GM18858 (cell line): Measurements from ENCODE around the gene MYL4.
"Not testable (repeated sequence)": the region's sequence is repeated elsewhere in the genome, so short reads cannot be mapped to it uniquely, and the experiment has no call there.

Source experiments
- ATAC-seq: cut with Tn5 transposase; IDR thresholded peaks from one replicate; pipeline ENCODE4 v1.9.1; 2021; ENCODE audit not compliant: unreplicated experiment

The MYL4 gene

GRCh38 chr17:47239967-47240651 is 31.0 kb downstream of the MYL4 start:
- no peak for ATAC-seq

GRCh38 chr17:47240806-47241205 is 31.7 kb downstream of the MYL4 start:
- ATAC-seq, result no peak

- no peak for ATAC-seq
Measured at GRCh38 chr17:47242648-47243047, 33.5 kb downstream of the MYL4 start.

DNA sequence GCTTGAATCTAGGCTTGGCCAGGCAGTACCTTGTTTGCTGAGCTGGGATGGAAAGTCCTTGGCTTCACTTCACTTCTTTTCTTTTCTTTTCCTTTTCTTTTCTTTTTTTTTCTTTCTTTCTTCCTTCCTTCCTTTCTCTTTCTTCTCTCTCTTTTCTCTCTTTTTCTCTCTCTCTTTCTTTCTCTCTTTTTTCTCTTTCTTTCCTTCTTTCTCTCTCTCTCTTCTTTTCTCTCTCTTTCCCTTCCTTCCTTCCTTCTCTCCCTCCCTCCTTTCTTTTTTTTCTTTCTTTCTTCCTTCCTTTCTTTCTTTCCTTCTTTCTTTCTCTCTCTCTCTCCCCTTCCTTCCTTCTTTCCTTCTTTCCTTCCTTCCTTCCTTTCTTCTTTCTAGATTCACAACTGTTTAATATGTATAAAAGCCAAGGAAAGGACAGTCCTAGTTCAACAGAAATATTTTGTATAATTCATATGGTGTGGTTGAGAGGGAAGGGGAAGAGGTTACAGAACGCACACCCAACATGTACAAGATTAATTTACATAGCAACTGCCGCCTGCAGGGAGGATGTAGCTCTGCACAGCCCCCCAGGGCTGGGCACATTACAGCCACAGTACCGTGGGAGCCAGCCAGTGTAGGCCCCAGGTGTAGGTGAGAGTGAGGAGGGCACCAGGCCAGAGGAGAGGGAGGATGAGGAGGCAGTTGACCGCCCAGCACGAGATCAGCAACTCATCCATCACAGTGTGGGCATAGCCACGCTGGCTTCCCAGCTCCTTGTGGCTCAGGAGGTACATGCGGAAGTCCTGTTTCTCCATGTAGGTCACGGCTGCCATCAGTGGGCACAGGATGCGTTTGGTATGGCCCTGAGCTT is 34.8 kb downstream of the MYL4 start:
- no peak for ATAC-seq

DNA sequence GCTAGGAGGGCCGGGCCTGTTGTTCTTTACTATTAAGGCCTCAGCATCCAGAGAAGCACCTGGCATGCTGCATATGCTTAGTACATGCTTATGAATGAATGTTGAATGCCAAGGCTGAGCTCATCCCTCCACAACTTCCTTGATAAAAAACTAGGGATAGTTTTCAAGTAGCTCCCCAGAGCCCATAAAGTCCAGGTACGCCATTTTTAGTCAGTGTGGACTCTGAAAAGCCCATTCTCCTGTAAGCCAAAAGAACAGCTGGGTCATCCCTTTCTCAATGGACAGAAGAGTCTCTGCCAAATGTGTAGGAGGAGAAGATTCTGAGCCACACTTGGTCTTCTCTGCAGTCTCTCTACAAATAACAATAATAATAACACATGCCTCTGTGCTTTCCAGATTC is 35.5 kb downstream of the MYL4 start:
- ATAC-seq, result no peak

DNA sequence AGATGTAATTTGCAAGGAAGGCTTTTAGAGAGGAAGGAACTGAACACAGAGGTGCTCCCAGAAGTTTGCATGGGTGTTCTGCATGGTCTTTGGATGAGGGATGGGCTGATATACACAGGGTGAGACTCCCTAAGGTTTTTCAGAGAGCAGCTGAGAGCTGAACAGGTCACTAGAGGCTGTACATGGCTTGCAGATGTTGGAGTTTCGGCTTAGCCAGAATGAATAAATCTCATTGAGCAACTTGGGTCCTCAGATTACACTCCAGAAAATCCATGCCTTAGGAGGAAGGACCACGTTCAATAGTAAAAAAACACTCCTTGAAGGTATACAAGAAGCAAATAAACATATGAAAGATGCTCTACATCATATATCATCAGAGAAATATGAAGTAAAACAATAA is 37.0 kb downstream of the MYL4 start:
- no peak for ATAC-seq

DNA sequence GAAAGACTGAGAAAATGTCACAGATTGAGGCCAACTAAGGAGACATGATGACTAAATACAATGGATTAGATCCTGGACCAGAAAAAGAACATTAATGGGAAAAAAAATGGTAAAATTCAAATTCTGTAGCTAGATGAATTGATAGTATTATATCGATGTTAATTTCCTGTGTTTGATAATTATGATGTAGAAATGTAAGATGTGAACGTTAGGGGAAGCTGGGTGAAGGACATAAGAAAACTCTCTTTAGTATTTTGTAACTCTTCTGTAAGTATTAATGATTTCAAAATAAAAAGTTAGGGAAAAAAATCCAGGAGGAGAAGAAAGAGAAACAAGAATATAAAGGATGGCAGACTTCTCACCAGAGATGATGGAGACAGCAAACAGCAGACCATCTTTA is 41.7 kb downstream of the MYL4 start:
- ATAC-seq, result no peak

DNA sequence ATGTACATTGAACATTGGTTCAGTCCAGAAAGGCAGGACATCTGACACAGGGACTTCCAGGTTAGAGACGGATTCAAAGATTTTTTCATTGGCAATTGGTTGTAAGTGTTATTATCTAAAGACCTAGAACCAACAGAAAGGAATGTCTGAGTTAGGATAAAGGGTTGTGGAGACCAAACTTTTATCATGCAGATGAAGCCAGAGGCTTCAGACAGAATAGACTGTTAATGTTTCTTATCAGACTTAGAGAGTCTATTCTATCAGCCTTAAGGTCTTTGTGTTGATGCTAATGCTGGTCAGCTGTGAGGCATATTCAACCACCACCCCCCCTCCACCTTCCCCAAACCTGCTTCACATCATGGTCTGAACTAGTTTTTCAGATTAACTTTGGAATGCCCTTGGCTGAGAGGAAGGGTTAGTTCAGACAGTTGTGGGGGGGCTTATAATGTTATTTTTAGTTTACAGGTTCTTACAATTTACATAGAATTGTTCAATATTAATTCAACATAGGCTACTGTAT is 42.3 kb downstream of the MYL4 start:
- no peak for ATAC-seq

- ATAC-seq, result no peak
Measured at GRCh38 chr17:47252209-47252608, 43.1 kb downstream of the MYL4 start.

GRCh38 chr17:47252766-47253512 is 43.8 kb downstream of the MYL4 start:
- no peak for ATAC-seq

DNA sequence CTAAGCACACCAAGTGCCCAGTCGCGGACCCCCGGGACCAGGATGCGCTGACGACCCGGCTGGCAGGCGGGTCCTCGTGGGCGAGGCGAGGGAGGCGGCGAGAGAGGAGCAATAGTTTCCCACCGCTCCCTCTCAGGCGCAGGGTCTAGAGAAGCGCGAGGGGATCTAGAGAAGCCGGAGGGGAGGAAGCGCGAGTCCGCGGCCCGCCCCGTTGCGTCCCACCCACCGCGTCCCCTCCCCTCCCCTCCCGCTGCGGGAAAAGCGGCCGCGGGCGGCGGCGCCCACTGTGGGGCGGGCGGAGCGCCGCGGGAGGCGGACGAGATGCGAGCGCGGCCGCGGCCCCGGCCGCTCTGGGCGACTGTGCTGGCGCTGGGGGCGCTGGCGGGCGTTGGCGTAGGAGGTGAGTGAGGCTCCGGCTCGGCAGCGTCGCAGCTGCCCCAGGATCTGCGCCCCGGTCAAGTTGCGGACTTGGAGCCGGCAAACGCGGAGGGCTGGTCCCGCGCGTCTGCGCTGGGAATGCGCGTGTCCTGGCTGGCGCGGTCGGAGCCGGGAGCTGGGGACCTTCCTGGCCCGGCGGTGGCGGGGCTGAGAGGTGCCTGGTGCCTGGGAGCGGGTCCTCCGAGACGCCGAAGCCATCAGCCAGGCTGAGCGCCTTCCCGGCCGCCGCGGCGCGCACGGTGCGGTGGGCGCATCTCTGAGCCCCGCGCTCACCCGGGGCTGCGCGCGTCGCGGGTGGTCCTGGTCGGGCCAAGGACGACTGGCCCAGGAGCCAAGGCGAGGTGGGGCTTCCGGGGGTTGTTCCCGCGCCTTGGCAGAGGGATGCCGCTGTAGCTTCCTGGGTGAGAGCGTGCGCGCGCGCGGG is 44.6 kb downstream of the MYL4 start, which contains the start of gene ITGB3:
ITGB3 (plus strand) TSS at position 287 of the 862 bp plus-strand sequence; CDS start at position 322, 35 bp downstream.
- no peak for ATAC-seq

DNA sequence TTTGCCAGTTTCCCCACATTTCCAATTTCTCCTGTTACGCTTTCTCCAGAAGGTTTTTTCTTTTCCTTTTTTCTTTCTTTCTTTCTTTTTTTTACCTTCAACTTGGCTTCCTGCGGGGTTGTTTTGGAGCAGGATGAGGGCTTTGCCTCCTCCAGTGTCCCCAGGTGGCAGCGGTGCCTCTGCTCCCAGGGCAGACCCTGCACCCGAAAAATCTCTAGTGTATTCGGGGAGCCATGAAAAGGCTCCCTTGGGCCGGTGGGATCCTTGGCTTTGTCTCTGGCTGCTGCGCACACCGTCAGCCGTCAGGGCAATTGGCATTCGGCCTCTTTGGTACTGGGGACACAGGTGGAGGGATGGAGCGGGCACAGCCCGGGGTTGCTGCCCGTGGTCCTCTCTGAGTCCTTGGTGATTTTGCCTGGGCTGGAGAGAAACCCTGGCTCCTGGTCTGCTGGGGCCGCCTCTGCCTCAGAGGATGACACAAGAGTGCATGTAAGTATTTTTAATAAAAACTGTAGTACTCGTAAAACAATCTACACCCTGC is 45.3 kb downstream of the MYL4 start:
- ATAC-seq, result no peak

GRCh38 chr17:47257651-47258339 is 48.6 kb downstream of the MYL4 start:
- ATAC-seq, result no peak

- no peak for ATAC-seq
Measured at GRCh38 chr17:47262586-47262985, 53.4 kb downstream of the MYL4 start.

DNA sequence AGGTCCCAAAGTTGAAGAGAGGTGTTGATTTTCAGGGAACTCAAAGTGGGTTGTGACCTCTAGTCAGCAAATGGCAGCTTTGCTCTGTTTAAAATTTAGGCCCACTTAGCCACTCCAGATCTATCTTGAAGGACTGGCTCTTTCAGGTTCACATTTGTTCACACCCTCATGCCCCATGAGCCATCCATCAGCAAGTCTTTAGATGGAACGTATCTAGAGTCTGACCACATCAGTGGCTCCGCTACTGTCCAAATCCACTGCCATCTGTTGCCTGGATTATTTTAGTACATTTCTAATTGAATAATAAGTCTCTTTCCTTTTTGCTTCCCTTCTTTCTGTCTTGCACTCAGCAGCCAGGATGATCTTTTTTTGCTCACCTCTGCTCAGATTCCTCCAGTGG is 55.0 kb downstream of the MYL4 start:
- no peak for ATAC-seq

GRCh38 chr17:47265983-47266541 is 56.9 kb downstream of the MYL4 start:
- no peak for ATAC-seq

DNA sequence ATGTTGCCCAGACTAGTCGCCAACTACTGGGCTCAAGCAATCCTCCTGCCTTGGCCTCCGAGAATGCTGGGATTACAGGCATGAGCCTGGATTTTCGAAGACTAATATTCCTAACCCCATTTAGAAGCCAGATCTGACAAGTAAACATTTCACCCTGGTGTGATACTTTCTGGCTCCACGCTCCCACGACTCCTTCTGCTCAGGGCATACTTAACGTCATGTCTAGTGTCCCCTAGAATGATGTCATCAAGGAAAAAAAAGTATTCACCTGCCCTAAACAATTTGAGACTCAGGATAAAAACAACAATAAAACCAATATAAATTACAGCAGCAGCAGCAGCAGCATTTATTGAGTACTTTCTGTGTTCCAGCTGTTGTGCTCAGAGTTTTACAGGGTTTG is 57.6 kb downstream of the MYL4 start:
- no peak for ATAC-seq

DNA sequence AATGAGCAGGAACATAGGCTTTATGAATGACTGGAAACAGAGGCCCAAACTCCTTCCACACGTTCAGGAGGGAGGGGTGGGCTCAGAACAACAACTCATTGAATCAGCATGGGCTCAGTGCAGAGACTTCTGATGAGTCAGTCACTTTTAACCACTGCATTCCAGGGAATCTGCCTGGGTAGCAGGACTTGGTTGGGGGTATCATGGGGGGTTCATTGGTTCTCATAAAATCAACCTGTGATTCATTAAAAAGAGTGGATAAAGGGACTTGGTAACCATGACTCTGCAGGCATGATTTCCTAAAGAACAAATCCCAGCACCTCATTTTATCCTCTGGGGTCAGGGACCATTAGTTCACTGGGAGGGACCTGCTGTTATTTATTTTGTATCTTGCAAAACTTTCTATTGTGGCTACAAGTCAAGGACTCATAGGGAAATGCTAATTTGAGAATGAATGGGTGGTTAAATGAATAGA is 58.2 kb downstream of the MYL4 start:
- ATAC-seq, result no peak

DNA sequence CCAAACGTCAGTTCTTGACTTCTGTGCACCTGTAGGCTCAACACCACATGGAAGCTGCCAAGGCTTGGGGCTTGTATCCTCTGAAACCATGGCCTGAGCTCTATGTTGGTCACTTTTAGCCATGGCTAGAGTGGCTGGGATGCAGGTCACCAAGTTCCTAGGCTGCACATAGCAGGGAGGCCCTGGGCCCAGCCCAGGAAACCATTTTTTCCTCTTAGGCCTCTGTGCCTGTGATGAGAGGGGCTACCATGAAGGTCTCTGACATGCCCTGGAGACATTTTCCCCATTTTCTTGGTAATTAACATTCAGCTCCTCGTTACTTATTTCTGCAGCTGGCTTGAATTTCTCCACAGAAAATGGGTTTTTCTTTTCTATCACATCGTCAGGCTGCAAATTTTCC is 59.8 kb downstream of the MYL4 start:
- ATAC-seq, result not testable (repeated sequence)
